ENCODE results near the gene PUS1.

DNA sequence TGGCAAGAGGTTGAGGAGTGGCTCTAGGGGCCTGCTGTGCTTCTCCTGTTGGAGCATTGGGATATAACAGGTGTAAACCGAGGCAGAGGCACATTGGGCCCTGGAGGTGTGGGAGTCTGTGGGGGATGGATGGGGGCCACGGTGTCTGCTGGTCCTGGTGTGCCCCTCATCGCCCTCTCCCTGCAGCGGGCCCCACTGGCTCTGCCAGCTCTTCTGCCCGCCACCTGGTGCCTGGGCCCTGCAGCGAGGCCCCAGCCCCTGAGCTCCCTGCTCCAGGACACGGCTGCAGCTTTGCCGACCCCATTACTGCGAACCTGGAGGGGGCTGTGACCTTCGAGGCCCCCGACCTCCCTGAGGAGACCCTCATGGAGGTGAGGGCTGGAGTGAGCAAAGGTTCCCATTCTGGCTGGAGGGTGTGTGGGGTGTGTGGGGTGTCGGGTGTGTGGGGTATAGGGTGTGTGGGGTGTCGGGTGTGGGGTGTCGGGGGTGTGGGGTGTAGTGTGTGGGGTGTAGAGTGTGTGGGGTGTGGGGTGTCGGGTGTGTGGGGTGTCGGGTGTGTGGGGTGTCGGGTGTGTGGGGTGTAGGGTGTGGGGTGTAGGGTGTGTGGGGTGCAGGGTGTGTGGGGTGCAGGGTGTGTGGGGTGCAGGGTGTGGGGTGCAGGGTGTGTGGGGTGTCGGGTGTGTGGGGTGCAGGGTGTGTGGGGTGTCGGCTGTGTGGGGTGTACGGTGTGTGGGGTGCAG, 10.6 kb upstream of the PUS1 start:
- no peak for TF ChIP-seq GATA3 (IDR thresholded peaks at IDR 0.05; ENCODE audit: low read depth, low read length)
- no peak for TF ChIP-seq GATA2 (IDR thresholded peaks at IDR 0.05; ENCODE audit: low read depth, low read length)

Measured in SH-SY5Y (cell line).